Measurements from ENCODE around the gene SLC35F6.
A peak's percentile ranks its signal among the peaks of the same experiment; 100 is the strongest.
"Not testable (repeated sequence)": the region's sequence is repeated elsewhere in the genome, so short reads cannot be mapped to it uniquely, and the experiment has no call there.

The SLC35F6 gene

GRCh38 chr2:26778507-26778906, 14.4 kb downstream of the SLC35F6 start:
- peaks cover 3% of the 10 kb centered on the region for H3K4me1 Mint-ChIP-seq (ENCODE audit: low read depth)
- H3K36me3 Mint-ChIP-seq (ENCODE audit: low read depth), result peaks cover 42% of the 10 kb centered on the region
- H3K27ac Mint-ChIP-seq, result peak overlapping the region; percentile 70
- no peaks in the 10 kb centered on the region for H3K27me3 Mint-ChIP-seq
- H3K9me3 Mint-ChIP-seq, result no peaks in the 10 kb centered on the region
- no peak overlapping the region for H3K4me3 Mint-ChIP-seq

- no peak overlapping the region for H3K4me3 Mint-ChIP-seq
- no peaks in the 10 kb centered on the region for H3K27me3 Mint-ChIP-seq
- no peak overlapping the region for H3K27ac Mint-ChIP-seq
- H3K4me1 Mint-ChIP-seq (ENCODE audit: low read depth), result peaks cover 6% of the 10 kb centered on the region
- peaks cover 42% of the 10 kb centered on the region for H3K36me3 Mint-ChIP-seq (ENCODE audit: low read depth)
- H3K9me3 Mint-ChIP-seq, result no peaks in the 10 kb centered on the region
These were observed 16.2 kb downstream of the SLC35F6 start for GRCh38 chr2:26780203-26780760.

GRCh38 chr2:26782876-26783704, 19.0 kb downstream of the SLC35F6 start:
- Mint-ChIP-seq H3K4me1 (ENCODE audit: low read depth) (peaks cover 22% of the 10 kb centered on the region), H3K36me3 (ENCODE audit: low read depth) (peaks cover 30% of the 10 kb centered on the region), H3K4me3 (no peak overlapping the region), H3K27me3 (peaks cover 9% of the 10 kb centered on the region), H3K27ac (no peak overlapping the region), H3K9me3 (no peaks in the 10 kb centered on the region)

DNA sequence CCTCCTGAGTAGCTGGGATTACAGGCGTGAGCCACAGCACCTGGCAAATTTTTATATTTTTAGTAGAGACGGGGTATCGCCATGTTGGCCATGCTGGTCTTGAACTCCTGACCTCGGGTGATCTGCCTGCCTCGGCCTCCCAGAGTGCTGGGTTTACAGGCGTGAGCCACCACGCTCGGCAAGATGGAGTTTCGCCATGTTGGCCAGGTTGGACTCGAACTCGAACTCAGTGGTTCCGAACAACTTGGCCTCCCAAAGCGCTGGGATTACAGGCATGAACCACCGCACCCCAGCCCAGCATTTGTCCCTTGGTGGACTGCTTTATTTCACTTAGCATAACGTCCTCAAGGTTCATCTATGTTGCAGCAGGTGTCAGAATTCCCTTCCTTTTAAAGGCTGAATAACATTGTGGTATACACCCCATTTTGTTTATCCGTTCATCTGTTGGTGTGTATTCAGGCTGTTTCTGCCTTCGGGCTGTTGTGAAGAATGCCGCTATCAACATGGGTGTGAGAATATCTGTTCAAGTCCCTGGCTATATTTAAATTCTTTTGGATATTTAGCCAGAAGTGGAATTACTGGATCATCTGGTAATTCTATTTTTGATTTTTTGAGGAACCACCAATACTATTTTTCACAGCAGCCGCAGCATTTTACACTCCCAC, 20.6 kb downstream of the SLC35F6 start:
- no peaks in the 10 kb centered on the region for H3K9me3 Mint-ChIP-seq
- peaks cover 13% of the 10 kb centered on the region for H3K27me3 Mint-ChIP-seq
- peaks cover 26% of the 10 kb centered on the region for H3K36me3 Mint-ChIP-seq (ENCODE audit: low read depth)
- H3K4me3 Mint-ChIP-seq, result peak overlapping the region; percentile 91
- no peak overlapping the region for H3K27ac Mint-ChIP-seq
- peaks cover 19% of the 10 kb centered on the region for H3K4me1 Mint-ChIP-seq (ENCODE audit: low read depth)

GRCh38 chr2:26785431-26786206, 21.5 kb downstream of the SLC35F6 start, which contains the start of gene CENPA:
CENPA (plus strand) TSS chr2:26786056; CDS start chr2:26786197, 141 bp downstream.
- peaks cover 13% of the 10 kb centered on the region for H3K27me3 Mint-ChIP-seq
- peak within 1 kb of the TSS; percentile 79 for H3K27ac Mint-ChIP-seq
- peak within 1 kb of the TSS; percentile 91 for H3K4me3 Mint-ChIP-seq

DNA sequence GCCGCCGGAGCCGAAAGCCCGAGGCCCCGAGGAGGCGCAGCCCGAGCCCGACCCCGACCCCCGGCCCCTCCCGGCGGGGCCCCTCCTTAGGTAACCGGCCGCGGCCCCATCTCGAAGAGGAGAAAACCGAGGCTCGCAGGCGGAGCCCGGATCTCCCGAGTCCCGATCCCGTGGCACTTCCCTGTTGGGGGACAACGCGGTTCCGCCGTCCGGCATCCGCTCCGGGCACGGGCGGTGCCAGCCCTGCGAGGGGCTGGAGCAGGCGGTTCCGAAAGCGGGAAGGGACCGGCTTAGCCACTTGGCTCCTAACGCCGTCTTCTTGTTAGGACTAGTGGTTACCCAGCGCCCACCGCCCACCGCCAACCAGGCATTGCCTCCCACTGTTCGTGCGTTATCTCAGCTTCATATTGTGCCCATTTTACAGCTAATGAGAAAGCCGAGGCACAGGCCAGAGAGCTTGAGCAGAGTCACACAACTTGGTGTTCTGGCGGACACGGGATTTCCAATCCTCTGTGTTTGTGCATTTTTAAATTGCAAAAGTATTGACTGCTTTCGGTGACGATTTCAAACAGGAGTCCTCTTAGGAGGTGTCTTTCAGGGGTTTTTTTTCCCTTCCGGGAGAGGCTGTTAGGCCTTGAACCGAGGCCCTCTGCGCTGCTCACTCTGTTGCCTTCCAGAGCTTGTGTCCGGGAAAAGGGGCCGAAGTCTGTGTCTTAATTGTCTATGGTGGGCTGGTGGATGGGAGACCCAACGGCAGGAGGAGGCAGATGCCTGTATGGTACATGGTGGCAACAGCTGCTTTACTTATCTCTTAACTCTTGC, 22.3 kb downstream of the SLC35F6 start:
- peak overlapping the region; percentile 91 for H3K4me3 Mint-ChIP-seq
- peaks cover 26% of the 10 kb centered on the region for H3K36me3 Mint-ChIP-seq (ENCODE audit: low read depth)
- peaks cover 19% of the 10 kb centered on the region for H3K4me1 Mint-ChIP-seq (ENCODE audit: low read depth)
- peak overlapping the region; percentile 79 for H3K27ac Mint-ChIP-seq
- H3K9me3 Mint-ChIP-seq, result no peaks in the 10 kb centered on the region
- H3K27me3 Mint-ChIP-seq, result peaks cover 13% of the 10 kb centered on the region

More at GRCh38 chr2:26785431-26786206, 21.5 kb downstream of the SLC35F6 start, which contains the start of gene CENPA:
- Mint-ChIP-seq H3K36me3 (ENCODE audit: low read depth) (peaks cover 22% of the 10 kb centered on the region), H3K9me3 (no peaks in the 10 kb centered on the region), H3K4me1 (ENCODE audit: low read depth) (peaks cover 19% of the 10 kb centered on the region)

GRCh38 chr2:26792720-26793119, 28.6 kb downstream of the SLC35F6 start:
- no peak overlapping the region for H3K27ac Mint-ChIP-seq
- H3K4me3 Mint-ChIP-seq, result no peak overlapping the region
- no peaks in the 10 kb centered on the region for H3K9me3 Mint-ChIP-seq
- peaks cover 6% of the 10 kb centered on the region for H3K27me3 Mint-ChIP-seq
- peaks cover 4% of the 10 kb centered on the region for H3K4me1 Mint-ChIP-seq (ENCODE audit: low read depth)
- H3K36me3 Mint-ChIP-seq (ENCODE audit: low read depth), result peaks cover 56% of the 10 kb centered on the region

DNA sequence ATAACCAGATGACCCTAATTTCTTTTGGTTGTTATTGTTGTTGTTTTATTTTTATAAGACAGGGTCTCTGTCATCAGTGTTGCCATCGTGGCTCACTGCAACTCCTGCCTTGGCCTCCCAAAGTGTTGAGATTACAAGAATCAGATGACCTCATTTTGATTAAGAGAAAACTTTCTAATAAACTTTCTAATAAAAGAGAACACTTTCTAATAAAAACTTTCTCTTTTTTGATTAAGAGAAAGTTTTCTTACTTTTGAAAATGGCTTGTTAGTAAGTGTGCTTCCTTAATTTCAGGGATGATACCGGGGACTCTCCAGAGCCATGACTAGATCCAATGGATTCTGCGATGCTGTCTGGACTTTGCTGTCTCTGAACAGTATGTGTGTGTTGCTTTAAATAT, 29.4 kb downstream of the SLC35F6 start:
- no peaks in the 10 kb centered on the region for H3K27me3 Mint-ChIP-seq
- no peaks in the 10 kb centered on the region for H3K9me3 Mint-ChIP-seq
- no peak overlapping the region for H3K4me3 Mint-ChIP-seq
- H3K4me1 Mint-ChIP-seq (ENCODE audit: low read depth), result no peaks in the 10 kb centered on the region
- peaks cover 56% of the 10 kb centered on the region for H3K36me3 Mint-ChIP-seq (ENCODE audit: low read depth)
- H3K27ac Mint-ChIP-seq, result no peak overlapping the region

GRCh38 chr2:26795135-26795534, 31.1 kb downstream of the SLC35F6 start:
- H3K27me3 Mint-ChIP-seq; H3K4me1 Mint-ChIP-seq (ENCODE audit: low read depth); H3K4me3 Mint-ChIP-seq; H3K27ac Mint-ChIP-seq; H3K9me3 Mint-ChIP-seq: not testable (repeated sequence)
- H3K36me3 Mint-ChIP-seq (ENCODE audit: low read depth), result peaks cover 45% of the 10 kb centered on the region

DNA sequence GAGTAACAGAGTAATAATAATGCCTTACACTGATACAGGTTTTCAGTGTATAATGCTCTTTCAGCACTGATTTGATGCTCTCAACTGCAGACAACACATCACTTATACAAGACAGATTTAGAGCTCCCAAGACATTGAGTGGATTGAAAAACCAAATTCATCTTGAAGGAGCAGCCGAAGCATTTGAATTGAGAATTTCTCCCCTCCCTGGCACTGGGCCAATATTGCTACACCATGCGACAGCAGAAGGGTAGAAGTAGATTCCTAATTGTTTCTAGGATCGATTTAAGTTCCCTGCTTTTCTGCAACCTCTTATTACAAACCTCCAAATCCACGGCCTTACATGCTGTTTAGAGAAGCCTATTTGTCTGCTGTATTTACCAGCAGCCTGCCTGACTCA, 37.2 kb downstream of the SLC35F6 start:
- Mint-ChIP-seq H3K9me3 (no peaks in the 10 kb centered on the region), H3K4me1 (ENCODE audit: low read depth) (no peaks in the 10 kb centered on the region), H3K4me3 (no peak overlapping the region), H3K27ac (no peak overlapping the region), H3K36me3 (ENCODE audit: low read depth) (peaks cover 10% of the 10 kb centered on the region), H3K27me3 (no peaks in the 10 kb centered on the region)

- H3K4me3 Mint-ChIP-seq, result no peak overlapping the region
- H3K27ac Mint-ChIP-seq, result no peak overlapping the region
- no peaks in the 10 kb centered on the region for H3K9me3 Mint-ChIP-seq
- no peaks in the 10 kb centered on the region for H3K27me3 Mint-ChIP-seq
- no peaks in the 10 kb centered on the region for H3K4me1 Mint-ChIP-seq (ENCODE audit: low read depth)
- H3K36me3 Mint-ChIP-seq (ENCODE audit: low read depth), result peaks cover 10% of the 10 kb centered on the region
These were observed 37.7 kb downstream of the SLC35F6 start for GRCh38 chr2:26801796-26802195.

DNA sequence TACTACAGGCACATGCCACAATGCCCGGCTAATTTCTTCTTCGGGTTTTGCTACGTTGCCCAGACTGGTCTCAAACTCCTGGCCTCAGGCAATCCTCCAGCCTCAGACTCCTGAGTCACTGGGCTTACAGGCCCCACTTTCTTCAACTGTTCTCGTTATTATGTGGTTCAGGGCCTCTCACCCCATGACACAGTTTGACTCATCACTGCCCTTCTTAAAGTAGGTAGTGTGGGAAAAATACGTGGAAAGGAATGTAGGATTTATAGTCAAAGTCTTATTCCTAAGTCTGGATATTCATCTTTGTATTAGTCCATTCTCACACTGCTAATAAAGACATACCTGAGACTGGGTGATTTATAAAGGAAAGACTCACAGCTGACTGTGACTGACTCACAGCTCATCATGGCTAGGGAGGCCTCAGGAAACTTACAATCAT, 41.2 kb downstream of the SLC35F6 start:
- peaks cover 4% of the 10 kb centered on the region for H3K36me3 Mint-ChIP-seq (ENCODE audit: low read depth)
- H3K4me3 Mint-ChIP-seq, result no peak overlapping the region
- no peaks in the 10 kb centered on the region for H3K27me3 Mint-ChIP-seq
- no peaks in the 10 kb centered on the region for H3K9me3 Mint-ChIP-seq
- no peak overlapping the region for H3K27ac Mint-ChIP-seq
- H3K4me1 Mint-ChIP-seq (ENCODE audit: low read depth), result peaks cover 6% of the 10 kb centered on the region

DNA sequence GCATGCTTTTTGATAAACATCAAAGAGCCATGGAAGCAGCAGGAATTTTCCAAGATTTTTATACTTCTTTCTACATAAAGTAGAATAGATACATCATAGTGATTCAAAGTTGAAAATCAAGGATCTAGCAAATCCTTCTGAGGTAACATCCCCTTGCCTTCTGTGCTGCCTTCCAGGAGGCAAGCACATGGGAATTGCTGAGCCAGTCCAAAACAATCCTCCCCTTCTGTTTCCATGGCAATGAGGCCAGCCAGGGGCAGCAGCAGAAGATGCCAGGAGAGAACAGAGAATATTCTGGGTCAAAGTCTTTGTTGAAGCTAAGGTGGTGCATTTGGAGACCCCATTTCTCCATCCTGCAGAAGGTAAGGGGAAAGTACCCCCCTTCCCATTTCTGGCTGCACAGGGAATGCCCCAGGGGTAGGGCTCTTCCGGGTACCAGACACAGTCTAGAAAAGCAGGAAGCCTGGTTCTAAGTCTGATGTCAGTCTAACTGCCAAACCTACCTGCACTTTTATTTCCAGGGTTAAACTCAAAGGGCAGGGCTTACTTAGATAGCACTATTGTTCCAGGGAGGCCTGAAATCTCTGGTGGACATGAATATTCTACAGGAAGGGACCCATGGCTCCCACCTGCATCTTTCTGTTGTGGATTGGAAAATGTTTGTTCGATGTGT, 43.8 kb downstream of the SLC35F6 start:
- Mint-ChIP-seq H3K36me3 (ENCODE audit: low read depth) (no peaks in the 10 kb centered on the region), H3K4me3 (no peak overlapping the region), H3K9me3 (no peaks in the 10 kb centered on the region), H3K27me3 (no peaks in the 10 kb centered on the region), H3K27ac (no peak overlapping the region), H3K4me1 (ENCODE audit: low read depth) (peaks cover 15% of the 10 kb centered on the region)

All from stimulated activated naive CD8-positive, alpha-beta T cell treated with anti-CD3 and anti-CD28 coated beads, Interleukin-15, Interleukin-2, amounts not matched to agents 100 ng/mL and 50 ng/mL, for 24 hours (primary cell).